IMR-90 (cell line): ENCODE results near the gene TOPORS. TPM values are rescaled to one million over a fixed set of nuclear protein-coding genes. Genes with fewer than 3 reads are reported as not detected.

ENCODE experiments used
- ATAC-seq: fragments of 200-7000 bp; cut with Tn5 transposase; 2 replicates; pipeline ENCODE4 v1.9.1; 2020; ENCODE audit warnings: low read depth, mild to moderate bottlenecking, moderate library complexity
- BruUV-seq: library from RNA; stranded (reverse); fragments of 400-500 nt; replicated peaks from 2 replicates; lab custom pipeline; 2021; lab: Mats Ljungman, UMichigan
- CTCF ChIA-PET: fragments of 300-600 bp; formaldehyde crosslinking; extraction: SDS; loops from one replicate; lab custom pipeline; 2021; ENCODE audit warnings: antibody characterized with exemption; lab: Yijun Ruan, JAX
- POLR2A ChIA-PET: fragments of 300-600 bp; sonication (Branson Sonifier 250); formaldehyde crosslinking; loops from one replicate; lab custom pipeline; 2022; ENCODE audit warnings: antibody characterized with exemption; ENCODE audit not compliant: unreplicated experiment; lab: Charles Lee
- DNase-seq: peaks from one replicate; pipeline ENCODE4 v3.0.0; 2013
- H2AFZ ChIP-seq: replicated peaks from 2 replicates; pipeline ENCODE3; 2013; ENCODE audit warnings: low read length, mild to moderate bottlenecking; ENCODE audit not compliant: poor library complexity
- H2AK5ac ChIP-seq: 2 replicates; pipeline ENCODE4 v1.6.1; 2013; ENCODE audit warnings: low read depth, low read length, inconsistent platforms
- H2AK9ac ChIP-seq: replicated peaks from 2 replicates; pipeline ENCODE3; 2013; ENCODE audit warnings: mild to moderate bottlenecking, low read depth, low read length, moderate library complexity; ENCODE audit not compliant: poor library complexity
- H2BK120ac ChIP-seq: 2 replicates; pipeline ENCODE4 v1.6.1; 2013; ENCODE audit warnings: low read depth, low read length, inconsistent platforms
- H2BK15ac ChIP-seq: 3 replicates; pipeline ENCODE4 v1.6.1; 2013; ENCODE audit warnings: low read depth, low read length, inconsistent platforms
- H2BK20ac ChIP-seq: 2 replicates; pipeline ENCODE4 v1.6.1; 2013; ENCODE audit warnings: low read depth, mild to moderate bottlenecking, inconsistent platforms, low read length, moderate library complexity
- H2BK5ac ChIP-seq: 2 replicates; pipeline ENCODE4 v1.6.1; 2013; ENCODE audit warnings: mild to moderate bottlenecking, low read depth, low read length, inconsistent platforms; ENCODE audit not compliant: poor library complexity, severe bottlenecking
- H3K14ac ChIP-seq: replicated peaks from 2 replicates; pipeline ENCODE4 v1.6.1; 2013; ENCODE audit warnings: low read depth, low read length, inconsistent platforms
- H3K18ac ChIP-seq: 2 replicates; pipeline ENCODE4 v1.6.1; 2013; ENCODE audit warnings: low read depth, low read length, control low read depth
- H3K23ac ChIP-seq: 2 replicates; pipeline ENCODE4 v1.6.1; 2013; ENCODE audit warnings: low read depth, low read length, inconsistent platforms
- H3K27ac ChIP-seq: 2 replicates; pipeline ENCODE4 v1.5.1; 2013; ENCODE audit warnings: mild to moderate bottlenecking, control low read depth, low read length; ENCODE audit not compliant: insufficient read depth
- H3K27me3 ChIP-seq: 2 replicates; pipeline ENCODE4 v1.6.1; 2013; ENCODE audit warnings: low read length; ENCODE audit not compliant: control insufficient read depth, insufficient read depth
- H3K36me3 ChIP-seq: 2 replicates; pipeline ENCODE4 v1.6.1; 2013; ENCODE audit warnings: low read length, mixed read lengths; ENCODE audit not compliant: control insufficient read depth, insufficient read depth
- H3K4ac ChIP-seq: 2 replicates; pipeline ENCODE4 v1.6.1; 2013; ENCODE audit warnings: low read depth, low read length, inconsistent platforms
- H3K4me1 ChIP-seq: 2 replicates; pipeline ENCODE4 v1.6.1; 2013; ENCODE audit warnings: low read length, mixed read lengths; ENCODE audit not compliant: control insufficient read depth, insufficient read depth
- H3K4me2 ChIP-seq: 2 replicates; pipeline ENCODE4 v1.6.1; 2013; ENCODE audit warnings: low read depth, mild to moderate bottlenecking, control low read depth, low read length, moderate library complexity
- H3K4me3 ChIP-seq: 2 replicates; pipeline ENCODE4 v1.5.1; 2013; ENCODE audit warnings: low read depth, mild to moderate bottlenecking, control low read depth, low read length, moderate library complexity; ENCODE audit not compliant: insufficient read depth
- H3K56ac ChIP-seq: 2 replicates; pipeline ENCODE4 v1.6.1; 2013; ENCODE audit warnings: low read length, inconsistent platforms; ENCODE audit not compliant: insufficient read depth; ENCODE audit errors: extremely low read depth
- H3K79me1 ChIP-seq, 2 experiments: 2 replicates each; pipeline ENCODE4 v1.6.1; 2013; ENCODE audit warnings: low read length in 2 of 2, inconsistent platforms in 1 of 2, low read depth in 1 of 2
- H3K9ac ChIP-seq: 2 replicates; pipeline ENCODE4 v1.6.1; 2013; ENCODE audit warnings: low read depth, low read length, control low read depth
- H3K9me1 ChIP-seq: 2 replicates; pipeline ENCODE4 v1.6.1; 2013; ENCODE audit warnings: low read length, inconsistent platforms; ENCODE audit not compliant: insufficient read depth
- H3K9me3 ChIP-seq: 2 replicates; pipeline ENCODE4 v1.6.1; 2013; ENCODE audit warnings: low read length; ENCODE audit not compliant: control insufficient read depth, insufficient read depth
- H4K20me1 ChIP-seq: 2 replicates; pipeline ENCODE4 v1.6.1; 2013; ENCODE audit warnings: low read length, inconsistent platforms; ENCODE audit not compliant: insufficient read depth
- H4K5ac ChIP-seq: 2 replicates; pipeline ENCODE4 v1.6.1; 2013; ENCODE audit warnings: mild to moderate bottlenecking, low read depth, low read length, control low read depth
- H4K8ac ChIP-seq, 2 experiments: 2 replicates each; pipeline ENCODE4 v1.6.1; 2013; ENCODE audit warnings: low read depth in 2 of 2, low read length in 2 of 2, control low read depth in 1 of 2, inconsistent platforms in 1 of 2
- H4K91ac ChIP-seq: 2 replicates; pipeline ENCODE4 v1.6.1; 2013; ENCODE audit warnings: low read depth, low read length, inconsistent platforms; ENCODE audit not compliant: insufficient read depth
- BHLHE40 ChIP-seq: fragments of 150-350 bp; IDR thresholded peaks from 2 replicates; pipeline ENCODE4 v1.6.1; 2016; ENCODE audit warnings: mild to moderate bottlenecking, low read depth, low read length
- CEBPB ChIP-seq: IDR thresholded peaks from 2 replicates; pipeline ENCODE4 v1.6.1; 2012; ENCODE audit warnings: low read depth, low read length, improper control_type of control experiment
- CHD1 ChIP-seq: IDR thresholded peaks from 2 replicates; pipeline ENCODE4 v1.6.1; 2012; ENCODE audit warnings: low read depth, low read length, improper control_type of control experiment
- FOS ChIP-seq: fragments of 150-350 bp; IDR thresholded peaks from 2 replicates; pipeline ENCODE4 v1.6.1; 2016; ENCODE audit warnings: low read depth, low read length
- MAFK ChIP-seq: IDR thresholded peaks from 2 replicates; pipeline ENCODE4 v1.6.1; 2012; ENCODE audit warnings: low read depth, low read length, improper control_type of control experiment
- MXI1 ChIP-seq: IDR thresholded peaks from 2 replicates; pipeline ENCODE4 v1.6.1; 2012; ENCODE audit warnings: low read depth, mild to moderate bottlenecking, low read length, moderate library complexity, borderline replicate concordance
- NFE2L2 ChIP-seq: fragments of 150-350 bp; IDR thresholded peaks from 2 replicates; pipeline ENCODE4 v1.6.1; 2016; ENCODE audit warnings: low read depth, mild to moderate bottlenecking, low read length
- POLR2A ChIP-seq: IDR thresholded peaks from 2 replicates; pipeline ENCODE4 v1.6.1; 2012; ENCODE audit warnings: mild to moderate bottlenecking, low read depth, low read length
- RAD21 ChIP-seq: IDR thresholded peaks from 2 replicates; pipeline ENCODE4 v1.6.1; 2012; ENCODE audit warnings: low read length, improper control_type of control experiment
- RCOR1 ChIP-seq: IDR thresholded peaks from 2 replicates; pipeline ENCODE4 v1.6.1; 2012; ENCODE audit warnings: mild to moderate bottlenecking, low read length, improper control_type of control experiment; ENCODE audit not compliant: insufficient replicate concordance
- RFX5 ChIP-seq: IDR thresholded peaks from 2 replicates; pipeline ENCODE4 v1.8.0; 2012; ENCODE audit warnings: low read depth, mild to moderate bottlenecking, low read length, moderate library complexity
- SMC3 ChIP-seq: fragments of 150-350 bp; IDR thresholded peaks from 2 replicates; pipeline ENCODE4 v1.6.1; 2016; ENCODE audit warnings: low read depth, mild to moderate bottlenecking, antibody characterized with exemption, low read length, moderate library complexity
- WGBS, 2 experiments: methylation state at CpG; one replicate each; pipeline versions ENCODE4 v1.1.5 to v1.1.7; 2013; ENCODE audit warnings: missing lambda C conversion rate in 2 of 2; ENCODE audit not compliant: insufficient read length in 1 of 2; ENCODE audit errors: extremely low coverage in 2 of 2; 5-methylcytosine and 5-hydroxymethylcytosine counted together
- dilution Hi-C: fragments of 300-500 bp; cut with HindIII; formaldehyde crosslinking; loops from one replicate; pipeline ENCODE4 v1.14.3; 2018; ENCODE audit warnings: low sequenced_read_pairs; ENCODE audit not compliant: unreplicated experiment
- in situ Hi-C: fragments of 300-500 bp; cut with MboI; formaldehyde crosslinking; loops from 3 replicates; pipeline ENCODE4 v1.14.3; 2019; ENCODE audit warnings: low sequenced_read_pairs, inconsistent platforms, mixed read lengths
- intact Hi-C: fragments of 100-400 bp; cut with micrococcal nuclease; formaldehyde crosslinking; loops from 2 replicates; pipeline ENCODE4 v1.10.0; 2022
- polyA plus RNA-seq, 3 experiments: library from polyadenylated mRNA; depleted of rRNA; stranded (reverse); fragments of >200 nt; gene quantifications; 2 replicates each; pipeline ENCODE4 v1.2.3, GENCODE V29; 2012; ENCODE audit warnings: low replicate concordance in 1 of 3
- total RNA-seq: library from RNA; depleted of rRNA; stranded (reverse); fragments of >200 nt; gene quantifications from 2 replicates; pipeline ENCODE4 v1.2.3, GENCODE V29; 2012
- TF ChIP-seq, protein P1 (sequence below): conservative IDR thresholded peaks from 2 replicates; pipeline ENCODE4 v1.5.1; 2012; ENCODE audit warnings: mild to moderate bottlenecking, low read depth, low read length, improper control_type of control experiment
- TF ChIP-seq, protein P2 (sequence below): fragments of 150-350 bp; IDR thresholded peaks from 2 replicates; pipeline ENCODE4 v1.6.1; 2017; ENCODE audit warnings: mild to moderate bottlenecking, antibody characterized with exemption, low read length, low read depth
- TF ChIP-seq, protein P3 (sequence below): fragments of 150-350 bp; IDR thresholded peaks from 2 replicates; pipeline ENCODE4 v1.6.1; 2016; ENCODE audit warnings: low read depth, mild to moderate bottlenecking, low read length, moderate library complexity, borderline replicate concordance

The TOPORS gene
- total and polyA plus RNA-seq, 2 of the 4 experiments (the other 2 are of a cell fraction): 7.4 to 27.8 TPM

DNA sequence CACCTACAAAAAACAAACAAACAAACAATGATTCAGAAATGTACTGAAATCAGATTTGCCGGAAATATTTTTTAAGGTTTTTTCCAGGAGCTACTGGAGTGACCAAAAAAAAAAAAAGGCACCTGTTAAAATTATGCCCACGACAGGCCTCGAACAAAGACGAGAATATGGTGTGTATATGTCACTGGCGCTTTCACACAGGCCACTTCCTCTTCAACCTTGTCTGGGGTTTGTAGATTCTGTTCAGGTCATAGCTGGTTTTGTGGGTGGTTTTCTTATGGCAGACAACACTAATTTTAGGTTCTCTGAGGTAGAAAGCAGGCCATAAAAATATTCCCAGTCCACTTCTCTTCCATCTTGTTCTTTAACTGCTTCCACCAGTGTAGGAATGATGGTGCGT, 13.6 kb upstream of the TOPORS start:
- Histone ChIP-seq H3K36me3 (peaks cover 31% of the 10 kb centered on the region), H2BK15ac (no peak overlapping the region), H4K5ac (no peak overlapping the region), H3K27me3 (no peaks in the 10 kb centered on the region), H3K9ac (no peak overlapping the region), H3K56ac (no peak overlapping the region), H2AK9ac (no peak overlapping the region), H3K4me1 (no peaks in the 10 kb centered on the region), H3K9me3 (no peaks in the 10 kb centered on the region), H3K9me1 (no peaks in the 10 kb centered on the region), H3K4me3 (no peak overlapping the region), H2BK120ac (no peak overlapping the region), H2BK5ac (no peak overlapping the region), H4K20me1 (no peaks in the 10 kb centered on the region), H2AK5ac (no peak overlapping the region), H3K79me1 (peaks cover 7 to 36% of the 10 kb centered on the region in 2 experiments), H3K14ac (no peak overlapping the region), H2BK20ac (no peak overlapping the region), H3K23ac (no peak overlapping the region), H4K8ac (no peak overlapping the region), H4K91ac (no peak overlapping the region), H2AFZ (no peak overlapping the region), H3K4me2 (no peak overlapping the region), H3K27ac (no peak overlapping the region), H3K4ac (no peak overlapping the region), H3K18ac (no peak overlapping the region)
- intact Hi-C loops: no loop called here
- POLR2A ChIA-PET: interaction anchor here (0.6 kb wide), 1 partner anchor 59 kb away, joined by 4 read pairs; no protein-coding TSS in a partner anchor
- BruUV-seq: no TSS peak
- dilution Hi-C loops: loop anchor here (25.0 kb wide), 1 partner anchor 129 kb away; no protein-coding TSS in a partner anchor
- no CpG with 5 or more reads among the region's 6 CpGs for WGBS, 2 experiments
- in situ Hi-C loops: no loop called here
- ATAC-seq: no peak
- CTCF ChIA-PET: no interaction called here
- TF ChIP-seq CHD1 (no peak), SMC3 (no peak), NFE2L2 (no peak), RCOR1 (no peak), MXI1 (no peak), BHLHE40 (no peak), RAD21 (no peak), RFX5 (no peak), MAFK (no peak), CEBPB (no peak), FOS (no peak), POLR2A (no peak)
- TF ChIP-seq, protein P1, sequence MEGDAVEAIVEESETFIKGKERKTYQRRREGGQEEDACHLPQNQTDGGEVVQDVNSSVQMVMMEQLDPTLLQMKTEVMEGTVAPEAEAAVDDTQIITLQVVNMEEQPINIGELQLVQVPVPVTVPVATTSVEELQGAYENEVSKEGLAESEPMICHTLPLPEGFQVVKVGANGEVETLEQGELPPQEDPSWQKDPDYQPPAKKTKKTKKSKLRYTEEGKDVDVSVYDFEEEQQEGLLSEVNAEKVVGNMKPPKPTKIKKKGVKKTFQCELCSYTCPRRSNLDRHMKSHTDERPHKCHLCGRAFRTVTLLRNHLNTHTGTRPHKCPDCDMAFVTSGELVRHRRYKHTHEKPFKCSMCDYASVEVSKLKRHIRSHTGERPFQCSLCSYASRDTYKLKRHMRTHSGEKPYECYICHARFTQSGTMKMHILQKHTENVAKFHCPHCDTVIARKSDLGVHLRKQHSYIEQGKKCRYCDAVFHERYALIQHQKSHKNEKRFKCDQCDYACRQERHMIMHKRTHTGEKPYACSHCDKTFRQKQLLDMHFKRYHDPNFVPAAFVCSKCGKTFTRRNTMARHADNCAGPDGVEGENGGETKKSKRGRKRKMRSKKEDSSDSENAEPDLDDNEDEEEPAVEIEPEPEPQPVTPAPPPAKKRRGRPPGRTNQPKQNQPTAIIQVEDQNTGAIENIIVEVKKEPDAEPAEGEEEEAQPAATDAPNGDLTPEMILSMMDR: no peak
- TF ChIP-seq, protein P2, sequence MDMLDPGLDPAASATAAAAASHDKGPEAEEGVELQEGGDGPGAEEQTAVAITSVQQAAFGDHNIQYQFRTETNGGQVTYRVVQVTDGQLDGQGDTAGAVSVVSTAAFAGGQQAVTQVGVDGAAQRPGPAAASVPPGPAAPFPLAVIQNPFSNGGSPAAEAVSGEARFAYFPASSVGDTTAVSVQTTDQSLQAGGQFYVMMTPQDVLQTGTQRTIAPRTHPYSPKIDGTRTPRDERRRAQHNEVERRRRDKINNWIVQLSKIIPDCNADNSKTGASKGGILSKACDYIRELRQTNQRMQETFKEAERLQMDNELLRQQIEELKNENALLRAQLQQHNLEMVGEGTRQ: no peak
- TF ChIP-seq, protein P3, sequence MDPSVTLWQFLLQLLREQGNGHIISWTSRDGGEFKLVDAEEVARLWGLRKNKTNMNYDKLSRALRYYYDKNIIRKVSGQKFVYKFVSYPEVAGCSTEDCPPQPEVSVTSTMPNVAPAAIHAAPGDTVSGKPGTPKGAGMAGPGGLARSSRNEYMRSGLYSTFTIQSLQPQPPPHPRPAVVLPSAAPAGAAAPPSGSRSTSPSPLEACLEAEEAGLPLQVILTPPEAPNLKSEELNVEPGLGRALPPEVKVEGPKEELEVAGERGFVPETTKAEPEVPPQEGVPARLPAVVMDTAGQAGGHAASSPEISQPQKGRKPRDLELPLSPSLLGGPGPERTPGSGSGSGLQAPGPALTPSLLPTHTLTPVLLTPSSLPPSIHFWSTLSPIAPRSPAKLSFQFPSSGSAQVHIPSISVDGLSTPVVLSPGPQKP: no peak
- no peak for DNase-seq
